ENCODE measurements around the gene EPGN.

The EPGN gene

GRCh38 chr4:74309223-74309622 is 953 bp downstream of the EPGN start:
- DNase-seq (ENCODE audit: low read depth, low spot score), result no peak

GRCh38 chr4:74311696-74312313 is 3.5 kb downstream of the EPGN start:
- DNase-seq (ENCODE audit: low read depth, low spot score), result peak; percentile 79

GRCh38 chr4:74314329-74314728 is 6.1 kb downstream of the EPGN start:
- no peak for DNase-seq (ENCODE audit: low read depth, low spot score)

- no peak for DNase-seq (ENCODE audit: low read depth, low spot score)
These were observed 6.7 kb downstream of the EPGN start for GRCh38 chr4:74314944-74315343.

- DNase-seq (ENCODE audit: low read depth, low spot score), result no peak
These were observed 7.1 kb downstream of the EPGN start for GRCh38 chr4:74315376-74315775.

GRCh38 chr4:74316397-74316796 is 8.1 kb downstream of the EPGN start:
- no peak for DNase-seq (ENCODE audit: low read depth, low spot score)

- no peak for DNase-seq (ENCODE audit: low read depth, low spot score)
These were observed 9.5 kb downstream of the EPGN start for GRCh38 chr4:74317616-74318246.

- no peak for DNase-seq (ENCODE audit: low read depth, low spot score)
These were observed 10.0 kb downstream of the EPGN start for GRCh38 chr4:74318276-74318675.

- DNase-seq (ENCODE audit: low read depth, low spot score), result no peak
These were observed 11.2 kb downstream of the EPGN start for GRCh38 chr4:74319470-74319869.

GRCh38 chr4:74320559-74321118 is 12.4 kb downstream of the EPGN start:
- peak; percentile 73 for DNase-seq (ENCODE audit: low read depth, low spot score)

- DNase-seq (ENCODE audit: low read depth, low spot score), result no peak
These were observed 14.0 kb downstream of the EPGN start for GRCh38 chr4:74322301-74322700.

- no peak for DNase-seq (ENCODE audit: low read depth, low spot score)
These were observed 15.4 kb downstream of the EPGN start for GRCh38 chr4:74323663-74324062.

GRCh38 chr4:74324262-74324661 is 16.0 kb downstream of the EPGN start:
- DNase-seq (ENCODE audit: low read depth, low spot score), result no peak

GRCh38 chr4:74325886-74326285 is 17.6 kb downstream of the EPGN start:
- no peak for DNase-seq (ENCODE audit: low read depth, low spot score)

GRCh38 chr4:74327762-74328161 is 19.5 kb downstream of the EPGN start:
- no peak for DNase-seq (ENCODE audit: low read depth, low spot score)

- DNase-seq (ENCODE audit: low read depth, low spot score), result no peak
These were observed 20.2 kb downstream of the EPGN start for GRCh38 chr4:74328501-74328900.

- DNase-seq (ENCODE audit: low read depth, low spot score), result no peak
These were observed 21.0 kb downstream of the EPGN start for GRCh38 chr4:74329307-74329706.

- no peak for DNase-seq (ENCODE audit: low read depth, low spot score)
These were observed 22.1 kb downstream of the EPGN start for GRCh38 chr4:74330295-74330750.

GRCh38 chr4:74331252-74331651 is 23.0 kb downstream of the EPGN start:
- no peak for DNase-seq (ENCODE audit: low read depth, low spot score)

GRCh38 chr4:74331944-74332343 is 23.7 kb downstream of the EPGN start:
- no peak for DNase-seq (ENCODE audit: low read depth, low spot score)

- DNase-seq (ENCODE audit: low read depth, low spot score), result no peak
These were observed 26.4 kb downstream of the EPGN start for GRCh38 chr4:74334636-74335035.

GRCh38 chr4:74335341-74336021 is 27.2 kb downstream of the EPGN start:
- no peak for DNase-seq (ENCODE audit: low read depth, low spot score)

Measured in astrocyte of the hippocampus (primary cell).